Gastroesophageal sphincter (tissue), 3 donors: ENCODE measurements around the gene PBX3.

Experiments
- POLR2A ChIP-seq, 2 donors: fragments of 450-650 bp; IDR thresholded peaks; one replicate each; pipeline ENCODE4 v1.6.1; 2017; ENCODE audit warnings: antibody characterized with exemption in 2 of 2, mild to moderate bottlenecking in 2 of 2, moderate library complexity in 1 of 2
- POLR2AphosphoS5 ChIP-seq: sonication (generic); formaldehyde crosslinking; IDR thresholded peaks from one replicate; pipeline ENCODE4 v1.6.1; 2017; ENCODE audit warnings: antibody characterized with exemption
- TF ChIP-seq, protein P1 (sequence below), 4 experiments: fragments of 200-600 bp in 2 of 4; fragments of 450-650 bp in 2 of 4; sonication (generic) in 1 of 4; IDR thresholded peaks; one replicate each; pipeline ENCODE4 v1.5.1; 2017 to 2019; ENCODE audit warnings: antibody characterized with exemption in 4 of 4, mild to moderate bottlenecking in 2 of 4, moderate library complexity in 2 of 4

DNA sequence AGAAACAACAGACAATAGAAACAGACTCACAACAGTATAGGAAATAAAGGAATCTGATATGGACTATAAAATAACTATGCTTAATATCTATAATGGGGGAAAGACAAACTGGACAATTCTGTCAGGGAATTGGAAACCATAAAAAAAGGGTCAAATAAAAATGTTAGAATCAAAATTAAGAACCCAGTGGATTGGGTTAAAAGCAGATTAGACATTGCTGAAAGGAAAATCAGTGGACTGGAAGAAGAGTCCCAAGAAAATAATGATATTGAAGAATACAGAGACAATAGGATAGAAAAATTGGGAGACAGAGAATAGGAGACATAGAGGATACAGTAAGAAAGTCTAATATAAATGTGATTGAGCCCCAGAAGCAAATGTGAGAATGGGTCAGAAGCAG is 199.2 kb downstream of the PBX3 start:
- TF ChIP-seq, protein P1, sequence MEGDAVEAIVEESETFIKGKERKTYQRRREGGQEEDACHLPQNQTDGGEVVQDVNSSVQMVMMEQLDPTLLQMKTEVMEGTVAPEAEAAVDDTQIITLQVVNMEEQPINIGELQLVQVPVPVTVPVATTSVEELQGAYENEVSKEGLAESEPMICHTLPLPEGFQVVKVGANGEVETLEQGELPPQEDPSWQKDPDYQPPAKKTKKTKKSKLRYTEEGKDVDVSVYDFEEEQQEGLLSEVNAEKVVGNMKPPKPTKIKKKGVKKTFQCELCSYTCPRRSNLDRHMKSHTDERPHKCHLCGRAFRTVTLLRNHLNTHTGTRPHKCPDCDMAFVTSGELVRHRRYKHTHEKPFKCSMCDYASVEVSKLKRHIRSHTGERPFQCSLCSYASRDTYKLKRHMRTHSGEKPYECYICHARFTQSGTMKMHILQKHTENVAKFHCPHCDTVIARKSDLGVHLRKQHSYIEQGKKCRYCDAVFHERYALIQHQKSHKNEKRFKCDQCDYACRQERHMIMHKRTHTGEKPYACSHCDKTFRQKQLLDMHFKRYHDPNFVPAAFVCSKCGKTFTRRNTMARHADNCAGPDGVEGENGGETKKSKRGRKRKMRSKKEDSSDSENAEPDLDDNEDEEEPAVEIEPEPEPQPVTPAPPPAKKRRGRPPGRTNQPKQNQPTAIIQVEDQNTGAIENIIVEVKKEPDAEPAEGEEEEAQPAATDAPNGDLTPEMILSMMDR (IDR thresholded peaks at IDR 0.05), result no peak
- no peak for TF ChIP-seq POLR2AphosphoS5
- TF ChIP-seq POLR2A (IDR thresholded peaks at IDR 0.05), result no peak
